Activated gamma-delta T cell treated with Interleukin-2 at 50 U/mL for 16 hours (primary cell): ENCODE measurements around the gene RAB3IL1.
A peak's percentile ranks its signal among the peaks of the same experiment; 100 is the strongest.

Experiments
- DNase-seq: peaks from one replicate; pipeline ENCODE4 v3.0.0-alpha.2; 2020

RAB3IL1 gene

DNA sequence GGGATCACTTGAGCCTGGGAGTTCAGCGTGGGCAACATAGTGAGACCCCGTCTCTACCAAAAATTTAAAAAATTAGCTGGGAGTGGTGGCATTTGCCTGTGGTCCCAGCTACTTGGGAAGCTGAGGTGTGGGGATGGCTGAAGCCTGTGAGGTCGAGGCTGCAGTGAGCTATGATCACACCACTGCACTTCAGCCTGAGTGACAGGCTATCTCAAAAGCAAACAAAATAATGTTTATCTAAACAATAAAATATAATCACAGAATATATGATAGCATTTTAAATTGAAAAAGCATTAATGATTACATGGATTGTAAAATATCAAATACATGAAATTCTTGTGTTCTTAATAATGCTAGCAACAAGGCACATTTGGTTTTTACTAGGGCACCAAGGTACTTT, 35.5 kb upstream of the RAB3IL1 start:
- DNase-seq, result no peak

DNA sequence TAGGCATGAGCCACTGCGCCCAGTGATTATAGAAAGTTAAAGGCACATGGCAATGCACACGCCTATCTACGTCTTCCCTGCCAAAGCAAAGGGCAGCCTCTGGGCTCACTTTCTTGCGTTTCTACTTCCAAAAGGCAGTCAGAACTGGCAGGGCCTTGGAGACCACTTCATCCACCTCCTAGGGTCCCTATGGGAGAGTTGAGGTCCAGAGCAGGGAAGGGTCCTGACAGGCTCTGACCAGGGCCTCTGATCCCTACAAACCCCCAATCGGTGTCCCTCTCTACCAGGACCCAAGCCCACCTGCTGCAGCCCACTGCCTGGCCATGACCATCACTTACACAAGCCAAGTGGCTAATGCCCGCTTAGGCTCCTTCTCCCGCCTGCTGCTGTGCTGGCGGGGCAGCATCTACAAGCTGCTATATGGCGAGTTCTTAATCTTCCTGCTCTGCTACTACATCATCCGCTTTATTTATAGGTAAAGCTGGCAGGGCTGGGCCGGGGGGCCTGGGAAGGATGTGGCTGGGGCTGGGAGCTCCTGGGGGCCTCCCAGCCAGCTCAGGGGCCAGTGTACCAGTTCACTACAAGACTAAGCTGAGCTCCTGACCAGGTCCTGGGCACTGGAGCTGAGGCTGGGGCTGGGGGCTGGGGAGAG, 34.2 kb upstream of the RAB3IL1 start:
- DNase-seq, result no peak

DNA sequence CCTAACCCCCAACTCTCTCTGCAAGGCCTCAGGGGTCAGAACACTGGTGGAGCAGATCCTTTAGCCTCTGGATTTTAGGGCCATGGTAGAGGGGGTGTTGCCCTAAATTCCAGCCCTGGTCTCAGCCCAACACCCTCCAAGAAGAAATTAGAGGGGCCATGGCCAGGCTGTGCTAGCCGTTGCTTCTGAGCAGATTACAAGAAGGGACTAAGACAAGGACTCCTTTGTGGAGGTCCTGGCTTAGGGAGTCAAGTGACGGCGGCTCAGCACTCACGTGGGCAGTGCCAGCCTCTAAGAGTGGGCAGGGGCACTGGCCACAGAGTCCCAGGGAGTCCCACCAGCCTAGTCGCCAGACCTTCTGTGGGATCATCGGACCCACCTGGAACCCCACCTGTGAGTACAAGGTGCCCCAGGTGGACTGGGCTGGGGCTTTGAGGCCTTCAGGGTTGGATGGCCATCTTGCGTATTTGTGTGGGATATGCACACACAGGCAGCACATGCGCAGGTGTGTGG, 32.7 kb upstream of the RAB3IL1 start, which contains the start of gene BEST1:
TSS of gene BEST1 (plus strand) at position 317 of the 513 bp plus-strand sequence. CDS start 1,456 bp downstream, outside the sequence.
- no peak for DNase-seq

DNA sequence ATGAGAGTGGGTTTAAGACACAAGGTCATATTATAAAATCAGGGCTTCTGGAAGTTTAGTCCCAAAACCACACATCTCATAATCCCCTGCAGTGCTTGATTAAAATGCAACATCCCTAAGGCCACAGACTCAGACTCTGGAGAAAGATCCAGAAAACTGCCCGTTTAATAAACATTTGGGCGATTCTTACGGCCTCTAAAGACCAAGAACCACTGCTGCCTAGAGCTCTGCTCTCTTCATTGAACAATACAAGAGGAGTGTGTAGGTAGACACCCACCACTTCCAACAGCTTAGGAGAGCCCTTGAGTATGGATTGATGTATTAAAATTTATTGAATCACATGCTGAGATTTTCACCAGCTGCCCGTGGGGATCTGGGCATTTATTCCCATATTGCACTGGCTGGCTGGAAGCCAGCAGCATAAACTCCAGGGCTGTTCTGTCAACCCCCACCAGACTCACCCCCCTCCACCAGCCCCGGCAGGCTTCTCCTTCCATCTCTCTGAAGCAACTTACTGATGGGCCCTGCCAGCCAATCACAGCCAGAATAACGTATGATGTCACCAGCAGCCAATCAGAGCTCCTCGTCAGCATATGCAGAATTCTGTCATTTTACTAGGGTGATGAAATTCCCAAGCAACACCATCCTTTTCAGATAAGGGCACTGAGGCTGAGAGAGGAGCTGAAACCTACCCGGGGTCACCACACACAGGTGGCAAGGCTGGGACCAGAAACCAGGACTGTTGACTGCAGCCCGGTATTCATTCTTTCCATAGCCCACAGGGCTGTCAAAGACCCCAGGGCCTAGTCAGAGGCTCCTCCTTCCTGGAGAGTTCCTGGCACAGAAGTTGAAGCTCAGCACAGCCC, 32.0 kb upstream of the RAB3IL1 start:
- no peak for DNase-seq

DNA sequence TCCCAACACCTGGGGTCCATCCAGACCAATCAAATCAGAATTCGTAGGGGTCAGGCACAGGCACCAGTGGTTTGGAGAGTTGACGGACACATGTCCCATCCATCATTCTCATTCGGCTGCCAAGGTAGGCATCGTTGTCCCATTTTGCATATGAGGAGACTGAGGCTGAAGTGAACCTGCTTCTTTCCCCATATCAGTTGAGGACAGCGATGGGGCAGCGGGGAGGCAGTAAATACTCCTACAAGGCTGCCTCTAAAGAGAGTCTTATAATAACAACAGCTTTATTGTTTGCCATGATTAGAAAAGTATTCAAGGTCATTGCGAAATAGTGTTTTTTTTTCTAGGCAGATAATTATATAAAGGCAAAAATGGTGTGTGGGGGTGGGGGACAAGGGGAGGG, 31.1 kb upstream of the RAB3IL1 start:
- no peak for DNase-seq

DNA sequence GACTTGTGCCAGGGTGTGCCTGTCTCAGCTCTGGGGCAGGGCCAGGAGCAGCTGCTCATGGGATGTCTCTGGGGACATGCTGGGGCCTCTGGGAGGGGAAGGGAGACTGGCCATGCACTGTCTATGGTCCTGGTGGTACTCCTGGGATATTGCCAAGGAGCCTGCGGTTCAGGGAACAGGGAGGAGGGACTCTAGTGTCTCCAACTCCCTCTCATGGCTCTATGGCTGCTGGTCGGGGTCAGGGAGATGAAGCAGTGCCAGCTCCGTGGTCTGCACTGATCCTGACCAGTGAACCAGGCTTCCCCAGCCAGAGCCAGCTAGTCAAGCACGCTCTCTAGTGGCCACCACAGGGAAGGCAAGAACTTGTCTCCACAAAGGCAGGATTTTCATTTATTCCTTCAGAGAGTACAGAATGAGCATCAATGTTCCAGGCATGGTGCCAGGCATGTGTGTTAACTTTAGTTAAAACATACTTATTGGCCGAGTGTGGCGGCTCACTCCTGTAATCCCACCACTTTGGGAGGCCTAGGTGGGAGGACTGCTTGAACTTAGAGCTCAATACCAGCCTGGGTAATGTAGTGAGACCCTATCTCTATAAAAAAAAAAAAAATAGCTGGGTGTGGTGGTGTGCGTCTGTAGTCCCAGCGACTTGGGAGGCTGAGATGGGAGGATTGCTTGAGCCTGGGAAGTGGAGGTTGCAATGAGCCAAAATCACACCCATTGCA, 30.3 kb upstream of the RAB3IL1 start:
- peak; percentile 59 for DNase-seq

DNA sequence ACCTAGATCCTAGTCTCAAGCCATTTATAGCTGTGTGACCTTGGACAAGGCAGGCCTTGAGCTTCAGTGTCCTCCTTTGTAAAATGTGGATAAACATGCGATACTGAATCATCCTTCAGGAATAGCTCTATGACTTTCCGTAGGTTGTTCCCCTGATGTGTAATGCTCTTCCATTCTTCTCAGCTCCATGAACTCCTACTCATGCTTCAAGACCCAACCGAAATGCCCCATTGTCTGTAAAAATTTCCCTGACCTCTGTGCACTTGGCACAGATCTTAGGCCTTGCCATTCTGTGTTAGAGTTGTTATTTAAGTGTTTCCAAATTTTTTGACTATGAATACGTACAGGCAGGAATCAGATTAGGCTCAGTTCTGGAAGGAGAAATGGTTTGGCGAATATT, 29.5 kb upstream of the RAB3IL1 start:
- no peak for DNase-seq

DNA sequence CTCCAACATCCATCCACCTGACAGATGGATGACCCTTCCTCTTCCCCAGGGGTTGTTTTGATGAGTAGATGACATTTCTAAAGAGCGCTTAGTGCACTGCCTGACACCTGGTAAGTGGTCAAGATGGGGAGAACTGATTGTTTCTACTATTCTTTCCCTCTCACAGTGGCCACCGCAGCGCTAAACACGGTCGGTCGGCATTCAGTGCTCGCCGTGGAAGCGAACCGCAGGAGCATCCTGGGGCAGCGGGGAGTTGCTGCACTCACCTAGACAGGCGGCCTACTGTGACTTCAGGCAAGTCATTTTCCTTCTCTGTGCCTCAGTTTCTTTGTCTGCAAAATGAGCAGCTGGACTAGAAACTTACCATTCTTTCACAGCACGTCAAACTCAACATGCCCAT, 27.8 kb upstream of the RAB3IL1 start:
- DNase-seq, result no peak

DNA sequence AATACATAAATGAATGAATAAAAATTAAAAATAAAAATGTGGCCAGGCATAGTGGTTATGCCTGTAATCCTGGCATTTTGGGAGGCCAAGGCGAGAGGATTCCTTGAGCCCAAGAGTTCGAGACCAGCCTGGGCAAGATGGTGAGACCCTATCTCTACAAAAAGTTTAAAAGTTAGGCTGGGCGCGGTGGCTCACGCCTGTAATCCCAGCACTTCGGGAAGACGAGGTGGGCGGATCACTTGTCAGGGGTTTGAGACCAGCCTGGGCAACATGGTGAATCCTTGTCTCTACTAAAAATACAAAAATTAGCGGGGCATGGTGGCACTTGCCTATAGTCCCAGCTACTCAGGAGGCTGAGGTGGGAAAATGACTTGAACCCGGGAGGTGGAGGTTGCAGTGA, 23.1 kb upstream of the RAB3IL1 start:
- no peak for DNase-seq

DNA sequence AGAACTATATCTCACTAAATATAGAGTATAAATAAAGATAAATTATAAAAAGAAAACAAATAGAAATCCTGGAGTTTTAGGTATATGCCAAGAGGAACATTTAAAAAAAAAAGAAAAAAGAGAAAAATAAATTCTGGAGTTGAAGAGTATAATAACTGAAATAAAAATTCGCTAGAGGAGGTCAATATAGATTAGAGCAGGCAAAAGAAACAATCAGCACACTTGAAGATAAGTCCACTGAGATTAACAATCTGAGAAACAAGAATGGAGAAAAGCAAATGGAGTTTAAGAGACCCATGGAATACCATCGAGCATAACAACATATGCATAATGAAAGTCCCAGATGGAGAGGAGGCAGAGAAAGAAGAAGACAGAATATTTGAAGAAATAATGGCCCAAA, 18.5 kb upstream of the RAB3IL1 start:
- DNase-seq, result no peak

DNA sequence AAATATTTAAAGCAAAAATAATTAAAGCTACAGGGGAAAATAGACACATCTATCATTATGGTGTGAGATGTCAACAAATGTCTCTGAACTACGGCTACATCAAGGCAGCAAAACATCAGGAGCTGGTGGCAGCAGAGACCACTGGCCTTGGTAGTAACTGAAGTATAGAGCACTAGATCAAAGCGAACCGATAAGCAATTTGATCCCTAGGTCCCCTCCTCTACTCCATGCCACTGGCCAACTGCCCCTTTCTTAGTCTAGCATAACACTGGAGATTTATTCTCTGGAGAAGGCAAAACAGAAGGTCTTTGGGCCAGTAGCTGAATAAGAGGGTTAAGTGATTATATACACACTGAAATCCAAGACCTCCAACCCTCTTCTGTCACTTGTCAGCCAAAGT, 13.6 kb upstream of the RAB3IL1 start:
- DNase-seq, result no peak

DNA sequence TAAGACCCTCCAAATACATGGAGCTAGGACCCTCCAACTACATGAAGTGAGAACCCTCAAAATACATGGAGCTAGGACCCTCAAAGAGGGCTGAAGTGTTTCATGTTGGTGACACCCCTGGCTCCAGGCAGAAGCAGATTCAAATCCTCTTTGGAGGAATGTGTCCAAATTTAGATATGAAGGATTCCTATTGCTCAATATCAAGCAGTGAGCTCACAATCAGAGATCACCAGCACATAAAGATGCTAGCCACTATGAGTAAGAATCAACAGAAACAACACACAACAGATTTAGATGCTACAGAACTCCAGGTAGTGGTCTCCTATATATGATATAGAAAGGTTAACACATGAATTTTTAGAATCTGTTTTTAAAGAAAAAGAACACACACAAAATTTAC, 11.2 kb upstream of the RAB3IL1 start:
- DNase-seq, result no peak

DNA sequence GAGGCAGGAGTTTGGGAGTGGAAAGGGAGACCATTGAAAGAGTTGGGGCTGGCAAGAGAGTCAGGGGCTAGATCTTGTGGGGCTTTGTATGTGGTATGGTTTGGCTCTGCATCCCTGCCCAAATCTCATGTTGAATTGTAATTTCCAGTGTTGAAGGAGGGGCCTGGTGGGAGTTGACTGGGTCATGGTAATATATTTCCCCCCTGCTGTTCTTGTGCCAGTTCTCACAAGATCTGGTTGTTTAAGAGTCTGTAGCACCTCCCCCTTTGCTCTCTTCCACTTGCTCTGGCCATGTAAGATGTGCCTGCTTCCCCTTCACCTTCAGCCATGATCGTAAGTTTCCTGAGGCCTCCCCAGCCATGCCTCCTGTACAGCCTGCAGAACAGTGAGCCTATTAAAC, 10.1 kb upstream of the RAB3IL1 start:
- no peak for DNase-seq

DNA sequence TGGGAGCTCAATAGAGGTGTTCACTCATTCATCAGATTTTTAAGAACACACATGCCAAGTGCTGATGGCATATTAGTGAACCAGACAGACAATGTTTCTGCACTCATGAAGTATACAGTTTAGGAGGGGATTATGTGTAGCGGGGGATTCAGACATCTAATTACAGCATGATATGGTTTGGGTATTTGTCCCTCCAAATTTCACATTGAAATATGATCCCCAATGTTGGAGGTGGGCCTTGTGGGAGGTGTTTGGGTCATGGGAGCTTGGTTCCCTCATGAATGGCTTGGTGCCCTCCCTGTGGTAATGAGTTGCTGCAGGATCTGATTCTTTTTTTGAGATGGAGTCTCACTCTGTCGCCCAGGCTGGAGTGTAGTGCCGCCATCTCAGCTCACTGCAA, 8.9 kb upstream of the RAB3IL1 start:
- DNase-seq, result no peak

DNA sequence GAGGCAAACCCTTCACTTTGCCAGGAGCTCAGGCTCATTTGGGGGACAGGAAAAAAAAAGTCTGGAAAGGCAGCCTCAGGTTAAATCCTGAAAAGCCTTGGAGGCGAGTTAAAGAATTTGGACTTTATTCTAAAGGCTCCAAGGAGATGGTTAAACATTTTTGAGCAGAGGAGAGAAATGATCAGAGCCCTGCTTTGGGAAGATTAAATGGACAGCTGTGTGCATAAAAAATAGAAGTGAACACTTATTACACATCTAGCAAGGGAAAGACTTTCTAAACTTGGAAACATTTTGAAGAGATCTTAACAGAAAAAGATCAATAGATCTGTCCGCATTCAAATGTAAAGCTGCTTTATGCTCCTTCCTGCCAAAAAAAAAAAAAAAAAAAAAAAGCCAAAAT, 8.4 kb upstream of the RAB3IL1 start:
- no peak for DNase-seq

DNA sequence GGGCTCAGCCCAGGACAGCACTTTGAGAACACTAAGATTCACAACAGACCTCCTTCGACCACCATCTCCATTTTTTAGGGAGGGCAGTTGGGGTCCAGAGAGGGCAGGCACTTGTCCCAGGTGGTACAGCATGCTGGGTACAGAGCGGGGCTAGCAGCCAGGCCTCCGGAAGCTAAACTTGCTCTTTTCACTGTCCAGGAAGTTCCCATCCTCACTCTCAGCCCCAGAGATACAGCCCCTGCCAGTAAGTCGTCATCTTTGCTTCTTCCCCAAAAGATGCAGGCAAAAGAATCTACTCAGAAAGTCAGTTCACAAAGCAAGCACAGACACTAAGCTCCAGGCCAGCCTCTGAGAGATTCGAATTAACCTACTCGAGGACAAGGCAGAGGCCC, 6.7 kb upstream of the RAB3IL1 start:
- DNase-seq, result no peak

DNA sequence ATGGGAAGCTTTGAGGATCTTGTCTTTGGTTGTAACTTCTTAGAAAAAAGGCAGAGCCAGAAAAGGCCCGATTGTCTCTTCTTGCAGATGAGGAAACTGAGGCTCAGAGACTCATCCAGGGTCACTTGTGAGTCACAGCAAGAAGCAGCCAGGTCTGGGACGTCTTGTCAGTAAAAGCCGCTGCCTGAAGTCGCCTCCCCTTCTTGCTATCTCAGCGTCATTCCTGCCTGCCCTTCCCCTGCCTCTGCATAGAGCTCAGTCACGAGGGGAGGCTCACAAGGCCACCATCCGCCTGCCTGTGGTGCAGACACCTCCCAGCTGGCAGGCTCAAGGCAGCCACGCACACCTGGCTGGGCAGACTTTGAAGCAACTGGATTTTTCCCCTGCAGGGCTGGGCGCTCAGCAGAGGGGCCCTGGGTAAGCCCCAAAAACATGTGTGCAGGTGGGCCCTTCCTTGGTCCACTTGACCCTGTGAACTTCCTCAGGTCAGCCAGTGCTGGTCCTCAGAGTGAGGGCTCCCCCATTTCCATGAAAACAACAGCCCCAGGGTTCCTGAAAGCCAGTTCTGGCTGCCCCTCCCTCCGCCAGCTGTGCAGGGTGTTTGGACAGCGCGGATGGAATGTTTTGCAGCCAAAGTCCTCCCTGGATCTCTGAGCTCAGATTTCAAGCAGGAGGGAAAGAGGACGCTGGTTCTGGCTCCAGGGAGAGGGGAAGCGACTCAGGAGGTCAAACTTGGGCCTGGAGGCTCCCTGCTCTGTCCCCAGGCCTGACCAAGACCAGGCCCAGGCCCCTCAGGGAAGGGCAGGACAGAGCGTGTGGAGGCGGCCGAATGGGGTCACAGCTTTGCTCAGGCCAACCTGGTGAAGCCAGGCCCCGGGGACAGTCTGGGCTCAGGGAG, 6.0 kb upstream of the RAB3IL1 start:
- no peak for DNase-seq

DNA sequence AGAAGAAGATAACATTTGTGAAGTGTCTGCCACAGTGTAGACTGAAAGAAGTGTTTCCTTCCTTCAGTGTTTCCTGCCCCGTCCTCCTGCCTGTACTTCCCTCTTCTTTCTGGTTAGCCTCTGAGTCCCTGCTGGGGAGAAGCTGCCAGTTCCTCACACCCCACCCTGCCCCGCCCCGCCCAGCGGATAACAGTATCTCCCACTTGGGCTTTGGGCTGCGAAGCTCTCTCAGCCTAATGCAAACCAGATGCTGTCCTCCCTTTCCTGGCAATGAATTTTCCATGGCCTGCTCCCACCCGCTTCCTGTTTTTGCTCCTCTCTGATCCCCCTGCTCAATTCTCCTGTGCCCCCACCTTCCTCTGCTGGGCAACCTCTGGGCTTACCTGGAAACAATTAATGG, 5.2 kb upstream of the RAB3IL1 start:
- no peak for DNase-seq

DNA sequence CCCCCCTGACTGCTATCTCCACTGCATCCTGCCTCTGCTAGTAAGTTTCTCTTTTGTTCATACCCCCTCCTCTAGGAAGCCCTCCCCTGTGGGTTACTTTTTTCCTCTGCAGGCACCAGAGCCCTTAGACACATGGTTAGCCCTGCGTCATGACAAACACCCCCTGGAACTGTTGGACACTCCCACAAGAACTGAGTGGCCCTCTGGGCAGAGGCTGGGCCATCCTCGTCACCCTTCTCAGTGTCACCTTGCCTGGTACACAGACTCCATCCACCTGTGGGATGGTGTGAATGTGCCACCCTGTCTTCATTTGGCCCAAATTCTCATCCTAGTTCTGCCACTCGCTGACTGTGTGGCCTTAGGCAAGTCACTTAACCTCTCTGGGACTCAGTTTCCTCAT, 4.1 kb upstream of the RAB3IL1 start:
- DNase-seq, result no peak

DNA sequence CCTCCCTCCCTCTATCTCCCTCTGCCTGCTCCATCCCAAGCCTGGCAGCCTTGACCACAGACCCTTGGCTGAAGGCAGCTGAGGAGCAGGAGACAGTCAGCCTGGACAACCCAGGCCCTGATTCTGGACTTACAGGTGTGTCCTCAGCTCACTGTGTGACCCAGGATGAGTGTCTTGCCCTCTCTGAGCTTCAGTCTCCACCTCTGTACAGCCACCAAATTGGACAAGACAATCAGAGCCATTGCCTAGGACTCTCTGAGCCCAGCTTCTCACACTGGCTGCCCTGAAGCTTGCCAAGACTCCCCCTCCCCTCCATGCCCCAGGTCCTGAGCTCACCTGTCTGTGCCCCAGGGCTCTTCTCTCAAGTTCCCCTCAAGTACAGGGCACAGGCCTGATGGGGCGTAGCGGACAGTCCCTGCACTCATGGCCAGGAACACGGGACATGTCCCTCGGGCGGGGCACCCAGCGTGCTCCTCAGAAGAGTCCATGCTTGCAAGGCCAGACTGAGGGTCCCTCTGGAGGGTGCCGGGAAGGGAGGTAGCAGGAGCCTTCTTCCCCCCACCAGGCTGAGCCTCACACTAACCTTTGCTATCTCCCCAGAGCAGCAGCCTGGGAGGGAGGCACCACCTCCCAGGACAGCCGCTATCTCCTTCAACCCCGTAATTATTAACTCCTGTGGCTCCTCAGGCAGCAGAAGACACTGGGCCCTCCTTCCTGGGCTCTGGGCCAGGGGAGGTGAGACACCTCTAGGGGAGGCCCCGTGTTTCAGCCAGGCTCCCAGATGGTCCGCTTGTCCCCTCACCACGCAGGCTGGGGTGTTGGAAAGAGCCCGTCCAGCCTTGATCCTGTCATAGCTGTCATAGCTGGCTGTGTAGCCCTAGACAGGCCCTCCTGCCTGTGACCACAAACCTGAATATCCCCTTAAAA, 2.6 kb upstream of the RAB3IL1 start:
- no peak for DNase-seq

DNA sequence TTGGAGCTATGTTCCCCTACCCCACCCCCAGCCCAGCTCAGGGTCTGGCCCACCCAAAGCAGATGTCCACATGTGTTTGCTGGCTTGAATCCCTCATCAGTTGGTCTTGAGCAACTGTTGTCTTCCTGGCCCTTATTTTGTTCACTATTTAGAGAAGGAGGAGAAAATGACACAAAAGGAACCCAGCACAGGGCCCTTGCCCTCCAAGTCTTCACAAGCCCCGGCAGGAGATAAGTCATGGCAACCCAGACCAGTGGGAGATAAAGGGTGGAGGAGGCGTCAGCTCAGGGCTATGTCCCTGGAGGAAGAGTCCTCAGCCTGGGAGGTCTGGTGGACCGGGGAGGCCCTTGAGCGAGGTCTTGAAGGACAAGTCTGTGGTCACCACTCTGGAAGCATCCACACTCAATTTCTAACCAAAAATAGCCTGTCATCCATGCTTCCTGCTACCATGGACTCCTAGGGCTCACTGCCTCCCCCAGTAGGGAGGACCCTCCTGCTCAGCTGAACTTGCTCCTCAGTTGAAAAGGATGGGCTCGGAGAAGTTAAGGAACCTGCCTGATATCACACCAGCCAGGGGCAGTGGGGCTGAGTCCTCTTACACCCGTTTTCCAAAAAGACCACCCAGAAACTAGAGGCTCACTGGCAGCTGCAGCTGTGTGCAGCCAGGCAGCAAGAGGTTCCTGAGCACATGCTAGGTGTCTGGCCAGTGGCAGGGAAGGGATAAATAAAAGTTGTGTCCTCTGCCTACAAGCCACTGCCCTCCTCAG, 1.8 kb upstream of the RAB3IL1 start:
- DNase-seq, result no peak
